ENCODE measurements around the gene FAM13B.
A peak's percentile ranks its signal among the peaks of the same experiment; 100 is the strongest.
"Not testable (repeated sequence)": the region's sequence is repeated elsewhere in the genome, so short reads cannot be mapped to it uniquely, and the experiment has no call there.

Gene FAM13B

DNA sequence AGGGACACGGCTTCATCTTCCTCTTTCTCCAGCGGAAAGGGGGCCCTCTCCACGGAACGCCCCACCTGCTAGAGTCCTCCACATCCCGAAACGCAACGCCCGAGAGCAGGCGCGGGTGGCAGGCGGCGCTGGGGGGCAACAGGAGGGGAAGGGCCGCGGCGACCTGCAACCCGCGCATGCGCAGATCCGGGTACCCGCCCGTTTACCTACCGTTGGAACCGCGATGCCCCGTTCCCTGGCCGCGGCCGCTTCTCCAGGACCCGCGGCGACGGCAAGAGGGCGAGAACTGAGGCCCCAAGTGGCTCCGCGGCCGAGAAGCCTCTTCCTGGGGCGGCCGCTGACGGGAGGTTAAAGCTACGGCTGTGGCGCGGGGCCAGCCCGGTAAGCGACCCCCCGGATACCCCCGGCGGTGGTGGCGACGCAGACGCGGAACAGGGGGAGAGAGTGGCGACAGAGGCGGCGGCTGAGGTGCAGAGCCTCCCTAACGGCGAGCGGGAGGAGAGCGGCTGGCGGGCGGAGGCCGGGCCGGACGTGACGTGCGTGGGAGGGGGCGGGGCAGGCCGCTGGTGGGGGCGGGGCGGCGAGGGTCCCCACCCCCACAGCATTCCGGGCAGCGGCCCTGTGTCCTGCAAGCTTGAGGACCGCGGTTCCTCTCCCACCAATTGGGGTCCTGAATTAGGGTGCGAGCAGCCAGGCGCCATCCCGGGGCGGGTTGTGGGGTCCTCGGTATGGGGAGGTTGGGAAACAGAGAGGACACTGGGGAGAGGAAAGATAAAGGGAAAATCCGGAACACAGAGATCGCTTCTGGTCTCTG lies at the start of gene FAM13B:
Gene FAM13B, minus strand, starts transcription at position 508 of the 814 bp plus-strand sequence. CDS start 13,968 bp downstream, outside the sequence.
- DNase-seq: peak; percentile 65

DNA sequence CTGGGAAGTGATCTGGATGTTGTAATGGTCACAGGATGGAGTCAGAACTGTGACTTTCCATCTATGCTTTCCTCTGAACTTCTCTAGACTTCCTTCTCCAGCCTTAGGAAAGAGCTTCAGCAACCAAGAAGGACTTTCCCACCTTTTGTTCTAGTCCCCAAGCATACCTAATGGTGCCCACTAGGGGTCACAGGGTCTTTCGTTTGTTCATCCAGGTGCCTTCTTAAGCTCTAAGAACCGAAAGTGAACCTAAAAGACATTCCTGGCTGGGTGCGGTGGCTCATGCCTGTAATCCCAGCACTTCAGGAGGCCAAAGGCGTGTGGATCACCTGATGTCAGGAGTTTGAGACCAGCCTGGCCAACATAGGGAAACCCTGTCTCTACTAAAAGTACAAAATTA lies 49.2 kb upstream of the FAM13B start:
- DNase-seq: no peak

DNA sequence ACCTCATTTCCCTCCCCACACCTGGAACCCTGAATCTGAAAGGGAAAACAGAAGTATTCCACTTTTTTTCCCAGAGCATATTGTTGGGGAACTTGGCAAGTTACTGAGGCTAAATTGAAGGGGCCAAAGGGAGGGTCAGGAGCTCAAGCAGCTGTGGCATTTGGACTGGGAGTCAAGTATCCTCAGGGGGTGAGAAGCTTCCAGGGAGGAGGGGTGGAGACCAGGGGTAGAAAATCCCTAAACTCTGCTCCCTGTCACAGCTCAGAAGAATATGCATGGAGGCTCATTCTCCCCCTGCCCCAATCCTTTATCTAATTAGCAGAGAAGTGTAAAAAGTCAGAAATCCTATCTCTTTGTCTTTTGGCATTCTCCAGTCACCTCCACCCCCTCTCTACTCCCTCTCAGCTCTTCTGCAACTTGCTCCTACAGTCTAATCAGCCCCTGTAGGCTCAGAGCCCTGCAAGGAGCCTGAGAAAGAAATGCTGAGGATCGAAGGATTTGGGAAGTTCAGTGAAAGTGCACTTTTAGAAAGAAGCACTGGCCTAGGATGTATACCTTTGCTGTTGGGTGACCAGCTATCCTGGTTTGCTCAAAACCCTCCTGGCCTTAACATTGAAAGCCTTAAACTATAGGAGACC lies 45.2 kb upstream of the FAM13B start:
- no peak for DNase-seq

DNA sequence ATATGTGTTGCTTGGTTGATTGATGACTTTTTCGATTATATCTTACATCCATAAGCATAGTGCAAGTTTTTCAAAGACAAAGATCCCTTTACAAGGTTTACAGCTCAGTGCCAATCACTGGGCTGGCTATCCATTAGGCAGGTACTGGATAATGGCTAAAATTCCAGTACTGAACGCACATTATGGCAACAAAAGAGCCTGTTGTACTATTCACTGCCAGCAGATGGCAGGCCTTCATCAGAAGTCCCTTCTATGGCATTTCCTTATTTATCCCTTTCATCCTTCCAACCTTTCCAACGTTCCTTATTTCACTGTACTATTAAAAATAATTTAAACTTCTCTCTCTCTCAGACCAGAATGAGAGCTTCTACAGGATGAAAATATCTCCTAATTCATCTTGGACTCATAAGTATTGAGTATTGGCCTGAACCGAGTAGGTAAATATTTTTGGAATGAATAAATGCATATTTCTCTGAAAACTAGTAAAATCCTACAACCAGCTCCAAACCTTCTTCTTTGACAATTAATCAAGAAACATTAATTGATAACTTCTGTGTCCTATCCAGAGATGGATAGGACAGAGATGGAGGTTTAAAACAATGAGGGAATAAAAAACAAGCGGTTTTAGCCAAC lies 44.3 kb upstream of the FAM13B start:
- peak; percentile 42 for DNase-seq

DNA sequence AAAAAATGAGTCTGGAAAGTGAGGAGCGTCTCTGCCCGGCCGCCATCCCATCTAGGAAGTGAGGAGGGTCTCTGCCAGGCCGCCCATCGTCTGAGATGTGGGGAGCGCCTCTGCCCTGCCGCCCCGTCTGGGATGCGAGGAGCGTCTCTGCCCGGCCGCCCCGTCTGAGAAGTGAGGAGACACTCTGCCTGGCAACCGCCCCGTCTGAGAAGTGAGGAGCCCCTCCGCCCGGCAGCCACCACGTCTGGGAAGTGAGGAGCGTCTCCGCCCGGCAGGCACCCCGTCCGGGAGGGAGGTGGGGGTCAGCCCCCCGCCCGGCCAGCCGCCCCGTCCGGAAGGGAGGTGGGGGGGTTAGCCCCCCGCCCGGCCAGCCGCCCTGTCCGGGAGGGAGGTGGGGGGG lies 37.1 kb upstream of the FAM13B start:
- DNase-seq: not testable (repeated sequence)

DNA sequence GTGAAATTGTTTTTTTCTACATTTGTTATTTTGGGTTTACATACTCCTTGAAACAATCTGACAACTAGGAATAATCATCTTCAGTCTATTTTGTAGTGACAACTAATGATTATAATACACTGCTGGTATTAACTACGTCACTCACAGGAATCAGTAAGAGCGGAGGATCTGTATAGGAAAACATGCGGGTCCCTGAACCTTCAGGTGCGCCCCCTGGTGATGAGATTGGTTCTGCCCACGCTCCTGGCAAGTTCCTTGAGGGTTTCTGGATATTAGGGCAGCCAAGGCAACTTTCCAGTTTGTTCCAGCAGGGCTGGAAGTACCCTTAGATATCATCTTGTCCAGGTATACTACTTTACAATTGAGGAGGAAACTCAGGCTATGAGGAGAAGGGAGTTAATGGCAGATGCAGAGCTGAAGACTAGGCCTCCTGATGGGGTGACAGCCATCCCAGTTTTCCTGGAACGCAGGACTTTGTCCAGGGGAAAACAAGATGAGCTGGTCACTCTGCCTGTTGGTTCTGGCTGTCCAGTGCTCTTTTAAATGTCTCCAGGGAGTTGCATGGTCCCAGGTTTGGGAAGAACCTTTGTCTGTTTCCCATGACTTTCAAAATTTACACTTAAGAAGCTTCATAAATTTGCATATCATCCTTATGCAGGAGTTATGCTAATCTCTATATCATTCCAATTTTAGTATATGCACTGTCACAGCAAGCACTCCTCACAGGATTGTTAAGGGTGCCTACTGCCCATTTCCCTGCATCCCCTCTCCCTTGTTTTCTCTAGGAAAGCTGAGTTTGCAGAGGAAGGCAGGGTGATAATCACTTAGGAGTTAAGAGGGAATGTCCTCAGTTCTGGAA lies 36.1 kb upstream of the FAM13B start:
- DNase-seq: peak; percentile 69

DNA sequence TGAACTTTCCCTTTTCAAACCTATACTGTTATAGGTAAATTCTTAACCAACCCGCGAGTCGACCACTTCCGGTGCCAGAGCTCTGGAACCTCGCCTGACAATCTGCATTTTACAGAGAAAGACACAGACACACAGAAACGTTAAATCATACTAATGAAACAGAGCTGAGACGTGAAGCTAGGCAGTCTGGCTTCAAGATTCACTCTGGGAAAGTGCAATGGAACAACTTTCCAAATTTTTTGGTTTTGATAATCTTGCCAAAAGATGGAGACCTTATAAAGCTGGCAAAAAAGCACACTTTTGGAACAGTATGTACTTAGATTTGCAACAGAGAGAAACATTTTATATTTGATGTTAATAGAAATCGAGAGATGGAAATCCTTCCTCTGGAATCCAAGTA lies 35.1 kb upstream of the FAM13B start:
- DNase-seq: no peak

DNA sequence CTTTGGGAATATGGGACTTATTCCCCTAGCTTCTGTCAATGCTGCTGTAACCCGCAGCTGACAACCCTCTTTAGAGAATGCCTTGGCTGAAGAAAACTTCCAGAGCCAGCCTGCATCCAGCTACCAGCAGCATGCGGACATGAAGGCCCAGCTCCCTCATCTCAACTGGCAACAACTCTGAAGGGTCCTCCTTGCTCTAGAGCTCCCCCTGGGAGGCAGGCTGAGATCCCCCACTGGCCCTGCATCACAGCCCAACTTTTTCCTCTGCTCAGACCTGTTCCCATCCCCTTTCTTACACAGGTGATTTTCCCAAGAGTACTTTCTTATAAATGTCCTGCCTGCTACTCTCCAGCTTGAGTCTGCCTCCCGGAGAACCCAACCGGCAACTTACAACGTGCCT lies 32.2 kb upstream of the FAM13B start:
- DNase-seq: no peak

DNA sequence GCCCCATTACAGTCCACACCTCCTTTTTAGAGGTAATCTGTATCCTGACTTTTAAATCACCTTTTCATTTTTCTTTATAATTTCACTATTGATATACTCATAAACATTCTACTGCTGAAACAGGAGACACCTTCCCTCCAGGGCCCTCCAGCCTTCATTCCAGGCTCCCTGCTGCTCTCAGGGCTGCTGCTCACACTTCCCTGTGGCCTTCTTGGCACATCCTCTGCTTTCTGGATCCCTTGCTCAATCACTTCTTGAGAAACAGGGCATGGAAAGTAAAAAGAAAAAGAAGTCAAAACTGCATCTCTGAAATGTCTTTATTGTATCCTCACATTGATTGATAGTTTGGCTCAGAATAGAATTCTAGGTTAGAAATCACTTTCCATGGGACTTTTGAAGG lies 31.6 kb upstream of the FAM13B start:
- no peak for DNase-seq

DNA sequence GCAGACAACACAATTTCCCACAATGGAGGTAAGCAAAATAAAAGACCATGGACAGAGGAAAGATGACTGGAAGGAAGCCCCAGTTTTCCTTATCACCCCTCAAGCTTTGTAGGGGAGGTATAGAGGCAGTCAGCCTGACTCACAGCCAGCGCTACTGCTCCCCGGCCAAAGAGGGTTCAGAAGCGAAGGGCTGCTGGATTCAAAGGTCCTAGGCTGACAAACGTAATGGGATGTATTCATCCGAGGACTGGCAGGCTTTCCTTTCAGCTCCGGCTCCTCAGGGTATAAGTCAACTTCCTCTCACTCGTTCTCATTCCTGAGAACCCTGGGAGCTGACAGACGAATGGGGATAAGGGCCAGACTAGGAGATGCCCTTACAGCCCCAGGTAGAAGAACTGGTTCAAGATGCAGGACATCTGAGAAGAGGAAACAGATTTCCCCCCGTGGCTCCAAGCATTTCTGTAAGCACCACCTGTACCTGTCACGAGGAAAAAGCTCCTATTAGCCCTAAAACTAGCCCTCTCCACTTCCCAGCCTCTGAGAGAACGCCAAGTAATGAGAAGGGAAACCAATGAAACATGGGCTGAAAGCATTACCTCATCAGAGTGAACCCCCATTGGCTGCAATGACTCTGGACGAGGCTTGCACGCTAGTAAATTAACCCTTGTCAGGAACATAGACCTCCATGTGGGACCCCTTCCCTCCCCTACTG lies 22.1 kb upstream of the FAM13B start:
- DNase-seq: no peak

DNA sequence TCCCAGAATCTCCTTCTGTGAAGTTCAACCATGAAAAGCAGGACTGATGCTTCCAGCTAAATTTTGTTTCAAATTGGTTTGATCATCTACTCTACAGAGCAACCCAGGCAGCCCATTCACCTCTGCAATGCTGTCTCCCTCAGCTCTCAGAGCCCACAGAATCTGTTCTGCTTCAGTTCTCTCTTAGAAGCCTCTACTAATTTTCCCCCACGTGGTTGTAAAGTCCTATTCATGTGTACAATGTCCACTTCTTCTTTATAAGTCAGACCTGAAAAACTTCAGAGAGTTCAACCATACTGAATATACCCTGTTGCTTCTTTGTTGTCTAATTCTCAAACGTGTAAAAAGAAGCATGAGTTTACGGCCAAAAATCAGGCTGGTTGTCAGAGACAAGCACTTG lies 21.3 kb upstream of the FAM13B start:
- no peak for DNase-seq

DNA sequence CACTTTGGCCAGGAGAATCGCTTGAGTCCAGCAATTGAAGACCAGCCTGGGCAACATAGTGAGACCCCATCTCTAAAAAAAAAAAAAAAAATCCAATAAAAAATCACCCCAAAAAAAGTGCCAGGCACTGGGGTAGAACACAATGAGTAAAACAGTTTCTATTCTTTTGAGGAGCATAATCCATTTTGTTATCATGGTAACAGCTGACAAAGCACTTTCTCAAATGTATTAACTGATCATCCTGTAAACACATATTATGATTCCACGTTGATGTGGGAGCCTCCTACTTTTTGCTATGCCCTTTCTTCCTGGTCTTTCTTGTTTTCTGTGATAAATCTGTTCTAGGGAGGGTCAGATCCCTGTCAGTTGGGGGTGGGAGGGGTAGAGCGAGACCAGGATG lies 20.7 kb upstream of the FAM13B start:
- DNase-seq: no peak

DNA sequence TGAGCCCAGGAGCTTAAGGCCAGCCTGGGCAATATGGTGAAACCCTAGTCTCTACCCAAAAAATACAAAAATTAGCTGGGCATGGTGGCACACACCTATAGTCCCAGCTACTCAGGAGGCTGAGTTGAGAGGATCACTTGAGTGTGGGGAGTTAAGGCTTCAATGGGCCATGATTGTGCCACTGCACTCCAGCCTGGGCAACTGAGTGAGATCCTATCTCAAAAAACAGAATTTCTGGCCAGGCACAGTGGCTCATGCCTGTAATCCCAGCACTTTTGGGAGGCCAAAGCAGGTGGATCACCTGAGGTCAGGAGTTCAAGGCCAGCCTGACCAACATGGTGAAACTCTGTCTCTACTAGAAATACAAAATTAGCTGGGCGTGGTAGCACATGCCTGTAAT lies 19.8 kb upstream of the FAM13B start:
- DNase-seq: not testable (repeated sequence)

DNA sequence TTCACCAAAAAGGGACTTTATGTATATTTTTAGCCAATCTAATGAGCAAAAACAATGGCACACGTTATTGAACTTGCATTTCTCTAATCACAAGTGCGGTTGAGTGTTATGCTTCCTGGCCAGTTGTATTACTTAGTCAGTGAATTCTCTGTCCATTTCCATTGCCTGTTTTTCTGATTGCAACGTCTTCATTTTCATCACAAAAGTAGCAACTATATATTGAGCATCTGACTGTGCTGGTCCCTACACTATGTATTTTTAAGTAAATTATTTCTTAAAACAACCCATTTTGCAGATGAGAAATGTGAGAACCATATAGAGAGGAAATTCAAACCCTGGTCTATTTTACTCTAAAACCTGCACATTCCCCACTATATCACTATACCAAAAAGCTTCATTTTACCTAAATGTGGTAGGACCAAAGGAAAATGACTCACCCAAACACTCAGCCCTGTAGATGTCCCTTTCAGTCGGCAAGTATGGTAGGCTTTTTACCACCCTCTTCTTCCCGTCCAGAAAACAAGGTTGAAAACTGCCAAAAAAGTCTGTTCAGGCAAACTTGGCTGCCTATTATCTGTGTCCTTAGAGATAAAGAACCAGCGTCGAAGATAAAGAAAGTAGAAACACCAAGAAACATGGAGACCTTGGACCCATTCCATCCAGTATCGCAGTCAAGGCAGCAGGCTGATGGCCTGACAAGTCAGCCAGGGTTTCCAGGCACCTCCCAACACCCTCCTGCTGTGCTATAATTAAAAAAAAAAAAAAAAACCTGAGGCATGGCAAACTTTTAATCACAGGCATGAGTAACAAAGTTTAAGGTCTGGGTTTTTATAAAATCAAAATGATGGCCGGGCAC lies 18.8 kb upstream of the FAM13B start:
- no peak for DNase-seq

DNA sequence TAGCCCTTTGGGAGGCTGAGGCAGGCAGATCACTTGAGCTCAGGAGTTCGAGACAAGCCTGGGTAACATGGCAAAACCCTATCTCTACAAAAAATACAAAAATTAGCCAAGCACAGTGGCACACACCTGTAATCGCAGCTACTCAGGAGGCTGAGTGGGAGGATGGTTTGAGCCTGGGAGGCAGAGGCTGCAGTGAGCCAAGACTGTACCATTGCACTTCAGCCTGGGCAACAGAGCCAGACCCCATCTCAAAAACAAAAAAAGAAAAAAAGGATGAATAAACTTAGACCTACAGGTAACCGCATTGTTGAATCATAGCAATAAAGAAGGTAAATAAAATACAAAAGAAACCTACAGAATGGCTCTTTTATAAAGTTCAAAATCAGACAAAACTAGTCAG lies 12.4 kb upstream of the FAM13B start:
- not testable (repeated sequence) for DNase-seq

DNA sequence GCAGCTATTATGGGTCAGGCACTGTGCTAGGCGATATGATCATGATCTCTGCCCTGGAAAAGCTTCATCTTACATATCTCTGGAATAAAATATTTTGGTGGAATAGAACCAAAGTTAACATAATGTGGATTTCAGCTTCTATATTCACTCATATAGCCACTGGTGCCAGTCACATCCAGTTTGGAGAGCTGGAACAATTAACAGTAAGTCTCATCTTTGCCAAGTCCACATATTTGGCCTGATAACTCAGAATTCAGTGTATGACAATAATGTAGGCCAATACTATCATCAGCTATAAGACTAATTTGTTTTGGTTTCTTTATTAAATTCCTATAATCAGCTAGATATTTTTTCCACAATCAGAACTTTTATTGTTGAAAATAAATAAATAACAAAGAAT lies 5.9 kb upstream of the FAM13B start:
- no peak for DNase-seq

DNA sequence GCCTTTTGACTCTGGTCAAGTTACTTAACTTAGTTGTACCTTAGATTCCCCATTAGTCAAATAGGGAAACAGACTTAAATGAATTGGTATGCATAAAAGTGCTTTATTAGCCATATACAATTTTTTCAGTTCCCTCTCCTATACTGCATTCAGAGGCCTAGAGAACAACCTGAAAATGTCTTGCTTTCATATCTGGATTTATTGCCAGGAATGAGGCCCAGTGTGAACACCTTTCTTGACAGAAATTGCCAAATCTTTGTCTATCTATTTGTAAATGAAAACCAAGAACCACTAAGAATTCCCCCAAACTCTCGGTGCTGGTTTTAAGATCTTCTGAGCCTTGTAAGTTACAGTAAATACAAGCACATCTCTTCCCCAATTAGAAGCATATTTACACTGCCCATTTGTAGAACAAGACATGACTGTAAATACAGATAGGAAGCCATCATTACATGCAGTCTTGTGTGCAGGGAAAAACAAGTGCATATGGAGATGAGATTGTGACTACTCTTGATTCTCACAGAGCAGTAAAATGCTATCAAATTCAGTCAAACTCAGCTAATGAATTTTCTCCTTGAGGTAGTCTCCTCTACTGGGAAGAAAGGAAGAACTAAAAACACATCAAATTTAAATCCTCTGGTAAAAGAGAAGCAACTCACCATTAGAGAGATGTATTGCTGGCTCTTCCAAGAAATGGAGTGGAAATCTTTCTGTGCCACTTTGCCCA lies 5.2 kb upstream of the FAM13B start:
- DNase-seq: no peak

DNA sequence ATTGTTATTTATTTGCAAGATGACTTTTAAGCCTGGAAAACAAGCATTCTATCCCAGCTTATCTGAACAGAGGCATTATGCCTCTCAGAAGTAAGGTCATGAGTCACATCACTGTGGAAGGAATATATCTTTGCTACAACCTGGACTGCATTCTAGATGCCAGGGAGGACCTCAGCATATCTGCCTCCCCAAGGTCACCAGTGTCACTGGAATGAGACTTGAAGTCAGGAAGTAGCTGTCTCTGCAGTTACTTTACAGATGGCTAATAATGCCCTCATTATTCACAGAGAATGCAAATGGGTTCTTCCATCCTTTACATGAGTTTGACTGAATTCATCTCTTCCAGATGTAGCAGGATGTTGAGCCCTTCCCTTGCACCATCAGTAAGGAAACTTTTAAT lies 4.4 kb upstream of the FAM13B start:
- DNase-seq: no peak

DNA sequence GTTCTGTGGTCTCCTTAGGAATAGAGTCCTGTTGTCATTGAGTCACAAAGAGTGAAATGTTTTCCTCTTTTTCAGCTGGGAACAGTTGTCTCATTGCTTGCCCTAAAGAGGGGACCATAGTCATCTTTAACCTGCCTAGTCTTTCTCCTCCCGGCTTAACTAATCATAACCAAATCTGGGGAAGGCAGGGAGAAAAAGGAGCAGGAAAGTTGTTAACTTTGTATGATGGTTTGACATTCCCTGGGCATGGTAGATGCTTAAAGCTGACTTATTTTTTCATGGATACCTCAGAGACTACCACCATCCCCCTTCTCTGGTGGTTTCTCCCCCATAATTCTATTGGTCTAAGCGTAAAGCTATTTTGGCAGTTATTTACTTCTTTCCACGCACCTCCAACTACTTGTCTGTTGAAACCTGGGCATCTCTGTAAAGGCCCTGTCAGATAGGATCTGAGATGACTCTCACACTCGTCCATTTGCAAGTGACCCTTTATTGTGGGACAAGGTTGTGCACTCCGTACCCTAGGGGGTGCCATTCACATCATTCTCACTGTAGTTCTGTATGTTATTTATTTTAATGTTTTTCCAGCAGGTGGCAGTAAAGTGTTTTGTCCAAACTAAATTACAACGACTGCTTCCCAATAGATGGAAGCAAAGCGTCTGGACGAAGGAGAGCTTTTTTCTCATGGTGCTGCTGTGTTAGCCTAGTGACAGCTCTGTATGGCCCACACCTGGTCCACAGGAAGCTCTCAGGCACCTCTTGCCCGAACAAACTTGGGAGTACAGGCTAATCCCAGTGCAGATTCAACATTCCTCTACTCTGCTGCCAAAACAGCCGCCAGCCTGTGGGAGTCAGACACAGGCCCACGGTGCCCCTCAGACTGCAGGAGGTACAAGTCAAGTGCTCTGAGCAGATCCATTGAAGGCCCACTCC lies 3.0 kb upstream of the FAM13B start:
- DNase-seq: peak; percentile 91

DNA sequence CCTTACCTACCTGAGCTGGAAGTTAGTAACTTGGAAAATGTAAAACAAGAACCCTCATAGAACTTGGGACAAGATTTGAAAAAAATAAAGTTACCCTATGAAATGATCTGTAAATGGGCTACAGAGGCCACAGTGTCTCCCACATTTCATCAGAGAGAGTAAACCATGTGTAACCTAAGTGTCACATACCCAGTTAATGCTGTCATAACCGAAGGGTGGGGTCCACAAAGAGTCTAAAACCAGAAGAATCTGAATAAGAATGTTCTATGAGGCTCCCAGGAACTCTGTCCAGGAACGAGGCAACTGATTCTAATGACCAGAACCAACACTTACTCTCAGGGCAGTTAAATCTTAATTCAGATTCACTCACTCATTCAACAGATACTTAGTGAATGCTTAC lies 1.0 kb upstream of the FAM13B start:
- no peak for DNase-seq
